ENCODE data around the gene ALDH1L1. TPM values are rescaled to one million over a fixed set of nuclear protein-coding genes. Genes with fewer than 3 reads are reported as not detected.

ALDH1L1 gene
- total RNA-seq, 1 donor from 2014 or later: 1.5 TPM

DNA sequence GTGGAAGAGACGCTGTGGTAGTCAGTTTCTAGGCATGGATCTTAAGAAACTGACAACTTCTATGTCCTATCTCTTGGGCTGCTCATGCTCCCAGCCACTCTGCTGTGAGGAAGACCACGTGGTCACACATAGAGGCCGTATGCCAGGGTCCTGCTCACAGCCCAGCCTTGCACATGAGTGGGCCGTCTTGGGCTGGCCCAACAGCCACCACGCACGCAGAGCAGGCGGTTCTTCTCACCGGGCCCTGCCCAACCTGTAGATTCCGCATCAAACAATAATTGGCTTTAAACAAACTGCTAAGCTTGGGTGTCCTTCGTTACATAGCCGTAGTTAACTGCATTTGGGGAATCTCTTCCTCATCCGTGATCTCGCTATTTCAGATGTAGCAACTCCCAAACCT is 122.5 kb downstream of the ALDH1L1 start:
- H3K9me3 Mint-ChIP-seq (ENCODE audit: unreplicated experiment): no peaks in the 10 kb centered on the region
- no peak for DNase-seq (ENCODE audit: extremely low spot score, unreplicated experiment)
- peaks cover 34% of the 10 kb centered on the region for H3K4me1 Mint-ChIP-seq (ENCODE audit: unreplicated experiment)
- peaks cover 3% of the 10 kb centered on the region for H3K36me3 Mint-ChIP-seq (ENCODE audit: unreplicated experiment)
- H3K27ac Mint-ChIP-seq (ENCODE audit: unreplicated experiment): peak overlapping the region; percentile 59
- H3K4me3 Mint-ChIP-seq (ENCODE audit: unreplicated experiment): no peak overlapping the region
- TF ChIP-seq, protein P1, sequence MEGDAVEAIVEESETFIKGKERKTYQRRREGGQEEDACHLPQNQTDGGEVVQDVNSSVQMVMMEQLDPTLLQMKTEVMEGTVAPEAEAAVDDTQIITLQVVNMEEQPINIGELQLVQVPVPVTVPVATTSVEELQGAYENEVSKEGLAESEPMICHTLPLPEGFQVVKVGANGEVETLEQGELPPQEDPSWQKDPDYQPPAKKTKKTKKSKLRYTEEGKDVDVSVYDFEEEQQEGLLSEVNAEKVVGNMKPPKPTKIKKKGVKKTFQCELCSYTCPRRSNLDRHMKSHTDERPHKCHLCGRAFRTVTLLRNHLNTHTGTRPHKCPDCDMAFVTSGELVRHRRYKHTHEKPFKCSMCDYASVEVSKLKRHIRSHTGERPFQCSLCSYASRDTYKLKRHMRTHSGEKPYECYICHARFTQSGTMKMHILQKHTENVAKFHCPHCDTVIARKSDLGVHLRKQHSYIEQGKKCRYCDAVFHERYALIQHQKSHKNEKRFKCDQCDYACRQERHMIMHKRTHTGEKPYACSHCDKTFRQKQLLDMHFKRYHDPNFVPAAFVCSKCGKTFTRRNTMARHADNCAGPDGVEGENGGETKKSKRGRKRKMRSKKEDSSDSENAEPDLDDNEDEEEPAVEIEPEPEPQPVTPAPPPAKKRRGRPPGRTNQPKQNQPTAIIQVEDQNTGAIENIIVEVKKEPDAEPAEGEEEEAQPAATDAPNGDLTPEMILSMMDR (IDR thresholded peaks at IDR 0.05): no peak
- H3K27me3 Mint-ChIP-seq (ENCODE audit: unreplicated experiment): no peaks in the 10 kb centered on the region

DNA sequence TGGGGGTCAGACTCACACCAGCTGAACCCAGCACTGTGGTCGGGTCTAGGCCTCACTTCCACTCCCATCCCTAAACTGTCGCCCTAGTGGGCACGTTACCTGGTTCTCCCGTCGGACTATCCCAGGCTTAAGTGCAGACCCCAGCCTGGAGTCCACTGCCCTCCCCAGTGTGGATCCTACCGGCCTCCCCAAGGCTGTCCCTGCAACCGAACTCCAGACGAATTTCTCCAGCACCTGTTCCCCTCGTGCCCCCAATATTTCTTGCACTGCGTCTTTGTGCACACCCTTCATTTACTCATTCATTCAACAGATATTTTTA is 122.9 kb downstream of the ALDH1L1 start:
- TF ChIP-seq, protein P1 (IDR thresholded peaks at IDR 0.05): no peak
- no peak for DNase-seq (ENCODE audit: extremely low spot score, unreplicated experiment)
- Mint-ChIP-seq H3K4me3 (ENCODE audit: unreplicated experiment) (no peak overlapping the region), H3K27ac (ENCODE audit: unreplicated experiment) (peak overlapping the region; percentile 59), H3K4me1 (ENCODE audit: unreplicated experiment) (peaks cover 34% of the 10 kb centered on the region), H3K9me3 (ENCODE audit: unreplicated experiment) (no peaks in the 10 kb centered on the region), H3K27me3 (ENCODE audit: unreplicated experiment) (no peaks in the 10 kb centered on the region), H3K36me3 (ENCODE audit: unreplicated experiment) (peaks cover 3% of the 10 kb centered on the region)

DNA sequence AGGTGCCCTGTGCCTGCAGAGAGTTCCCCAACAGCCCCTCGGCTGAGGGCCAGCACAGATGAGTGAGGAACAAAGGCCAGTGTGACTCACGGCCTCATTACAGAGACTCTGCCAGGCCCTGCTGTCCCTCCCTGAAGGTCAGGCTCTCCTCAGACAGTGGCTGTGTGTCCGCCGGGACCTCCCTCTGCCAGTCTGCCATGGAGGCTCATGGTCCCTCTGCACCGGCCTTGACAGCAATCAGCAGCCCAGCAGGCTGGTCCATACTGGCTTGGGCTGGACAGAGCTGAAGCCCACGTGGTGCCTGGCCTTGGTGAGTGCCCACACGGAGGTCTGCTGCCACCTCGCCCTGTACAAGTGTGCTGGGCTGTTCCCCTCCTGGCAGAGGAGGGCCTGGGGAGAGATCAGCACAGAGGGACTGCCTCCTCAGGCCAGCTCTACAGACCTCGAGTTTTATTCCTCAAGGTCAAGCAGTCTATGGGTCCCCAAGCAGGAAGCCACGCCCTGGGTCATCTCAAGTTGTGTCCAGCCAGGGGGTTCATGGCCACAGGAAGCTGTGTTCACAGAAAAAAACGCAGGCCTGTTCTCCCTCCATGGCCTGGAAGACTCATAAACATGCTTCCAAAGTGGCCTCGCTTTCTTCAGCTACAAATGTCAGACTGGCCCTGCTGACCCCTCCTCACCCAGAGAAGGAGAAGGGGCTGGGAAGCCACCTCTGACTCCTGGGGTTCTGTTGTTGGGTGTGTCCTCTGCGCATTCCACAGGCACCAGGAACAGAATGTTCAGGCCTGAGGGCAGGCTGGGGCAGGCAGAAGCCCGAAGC is 123.5 kb downstream of the ALDH1L1 start:
- Mint-ChIP-seq H3K4me3 (ENCODE audit: unreplicated experiment) (no peak overlapping the region), H3K27ac (ENCODE audit: unreplicated experiment) (peak overlapping the region; percentile 59), H3K4me1 (ENCODE audit: unreplicated experiment) (peaks cover 34% of the 10 kb centered on the region), H3K36me3 (ENCODE audit: unreplicated experiment) (peaks cover 3% of the 10 kb centered on the region), H3K9me3 (ENCODE audit: unreplicated experiment) (no peaks in the 10 kb centered on the region), H3K27me3 (ENCODE audit: unreplicated experiment) (no peaks in the 10 kb centered on the region)
- DNase-seq (ENCODE audit: extremely low spot score, unreplicated experiment): no peak
- TF ChIP-seq, protein P1 (IDR thresholded peaks at IDR 0.05): no peak

DNA sequence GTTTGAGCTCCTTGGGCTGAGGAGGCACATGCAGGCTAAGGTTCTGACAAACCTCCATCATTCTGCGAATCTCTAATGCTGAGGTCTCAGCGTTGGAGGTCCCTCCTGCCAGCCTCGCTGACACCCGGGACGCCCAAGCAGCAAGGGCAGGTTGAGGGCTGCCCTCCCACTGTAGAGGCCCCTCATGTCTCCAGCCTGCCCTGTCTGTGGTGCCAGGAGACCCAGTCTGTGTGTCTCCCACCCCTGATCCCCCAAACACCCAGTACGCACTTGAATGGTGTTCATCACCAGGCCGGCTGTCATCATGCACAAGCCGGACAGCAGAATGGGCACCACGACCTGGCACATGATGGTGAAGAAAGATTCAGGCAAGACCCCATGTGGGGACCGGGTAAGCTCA is 124.3 kb downstream of the ALDH1L1 start:
- DNase-seq (ENCODE audit: extremely low spot score, unreplicated experiment): peak; percentile 42
- H3K4me3 Mint-ChIP-seq (ENCODE audit: unreplicated experiment): no peak overlapping the region
- H3K27ac Mint-ChIP-seq (ENCODE audit: unreplicated experiment): no peak overlapping the region
- H3K27me3 Mint-ChIP-seq (ENCODE audit: unreplicated experiment): no peaks in the 10 kb centered on the region
- TF ChIP-seq, protein P1 (IDR thresholded peaks at IDR 0.05): no peak
- H3K4me1 Mint-ChIP-seq (ENCODE audit: unreplicated experiment): peaks cover 34% of the 10 kb centered on the region
- H3K36me3 Mint-ChIP-seq (ENCODE audit: unreplicated experiment): peaks cover 3% of the 10 kb centered on the region
- H3K9me3 Mint-ChIP-seq (ENCODE audit: unreplicated experiment): no peaks in the 10 kb centered on the region

DNA sequence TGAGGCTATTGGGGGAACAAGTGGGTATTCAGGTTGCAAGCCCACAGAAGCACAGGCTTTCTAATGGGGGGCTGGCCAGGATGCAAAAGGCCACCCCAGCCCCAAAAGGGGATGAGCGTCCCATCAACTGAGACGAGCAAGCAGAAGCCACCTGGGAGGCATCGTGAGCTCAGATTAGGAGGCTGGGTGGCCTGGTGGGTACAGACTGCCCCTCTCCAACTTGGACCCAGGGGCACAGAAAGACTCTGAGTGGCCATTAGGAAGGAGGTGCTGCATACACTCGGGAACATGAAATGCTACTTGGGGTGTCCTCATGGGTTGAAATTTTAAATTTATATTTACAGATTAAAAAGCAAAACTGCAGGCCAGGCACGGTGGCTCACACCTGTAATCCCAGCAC is 125.5 kb downstream of the ALDH1L1 start:
- Mint-ChIP-seq H3K36me3 (ENCODE audit: unreplicated experiment) (peaks cover 3% of the 10 kb centered on the region), H3K27ac (ENCODE audit: unreplicated experiment) (no peak overlapping the region), H3K9me3 (ENCODE audit: unreplicated experiment) (no peaks in the 10 kb centered on the region), H3K27me3 (ENCODE audit: unreplicated experiment) (no peaks in the 10 kb centered on the region), H3K4me3 (ENCODE audit: unreplicated experiment) (no peak overlapping the region), H3K4me1 (ENCODE audit: unreplicated experiment) (peaks cover 34% of the 10 kb centered on the region)
- TF ChIP-seq, protein P1 (IDR thresholded peaks at IDR 0.05): no peak
- DNase-seq (ENCODE audit: extremely low spot score, unreplicated experiment): peak; percentile 60

Data from osteocyte (in vitro differentiated cells).